GM10266 (cell line): Measurements from ENCODE around the gene CNOT8.

Source experiments
- DNase-seq: peaks from one replicate; pipeline ENCODE4 v3.0.0; 2012; ENCODE audit errors: extremely low spot score
- TF ChIP-seq, protein P1 (sequence below): IDR thresholded peaks from 2 replicates; pipeline ENCODE4 v1.5.1; 2012; ENCODE audit warnings: mild to moderate bottlenecking, low read depth; ENCODE audit not compliant: control insufficient read depth, insufficient read depth; ENCODE audit errors: missing control alignments

CNOT8 gene

DNA sequence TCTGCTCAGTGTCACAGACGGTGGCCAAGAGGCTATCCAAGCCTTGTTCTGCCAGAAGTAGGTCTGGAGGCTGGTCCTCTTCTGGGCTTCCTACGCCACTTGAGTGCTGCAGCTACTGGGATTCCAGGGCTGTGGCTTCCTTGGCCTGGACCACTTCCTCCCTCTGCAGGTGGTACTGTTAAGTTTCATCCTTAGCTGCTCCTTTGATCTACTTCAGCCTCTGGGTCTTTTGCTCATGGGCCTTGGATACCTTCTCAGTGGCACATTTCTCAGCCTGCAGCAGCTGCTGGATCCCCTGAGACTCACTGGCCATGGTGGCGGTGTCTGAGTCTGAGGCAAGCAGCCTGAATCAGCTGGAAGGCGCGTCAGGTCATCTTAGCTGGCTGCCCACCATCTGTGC is 10.3 kb downstream of the CNOT8 start:
- TF ChIP-seq, protein P1, sequence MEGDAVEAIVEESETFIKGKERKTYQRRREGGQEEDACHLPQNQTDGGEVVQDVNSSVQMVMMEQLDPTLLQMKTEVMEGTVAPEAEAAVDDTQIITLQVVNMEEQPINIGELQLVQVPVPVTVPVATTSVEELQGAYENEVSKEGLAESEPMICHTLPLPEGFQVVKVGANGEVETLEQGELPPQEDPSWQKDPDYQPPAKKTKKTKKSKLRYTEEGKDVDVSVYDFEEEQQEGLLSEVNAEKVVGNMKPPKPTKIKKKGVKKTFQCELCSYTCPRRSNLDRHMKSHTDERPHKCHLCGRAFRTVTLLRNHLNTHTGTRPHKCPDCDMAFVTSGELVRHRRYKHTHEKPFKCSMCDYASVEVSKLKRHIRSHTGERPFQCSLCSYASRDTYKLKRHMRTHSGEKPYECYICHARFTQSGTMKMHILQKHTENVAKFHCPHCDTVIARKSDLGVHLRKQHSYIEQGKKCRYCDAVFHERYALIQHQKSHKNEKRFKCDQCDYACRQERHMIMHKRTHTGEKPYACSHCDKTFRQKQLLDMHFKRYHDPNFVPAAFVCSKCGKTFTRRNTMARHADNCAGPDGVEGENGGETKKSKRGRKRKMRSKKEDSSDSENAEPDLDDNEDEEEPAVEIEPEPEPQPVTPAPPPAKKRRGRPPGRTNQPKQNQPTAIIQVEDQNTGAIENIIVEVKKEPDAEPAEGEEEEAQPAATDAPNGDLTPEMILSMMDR, result no peak
- DNase-seq, result no peak

DNA sequence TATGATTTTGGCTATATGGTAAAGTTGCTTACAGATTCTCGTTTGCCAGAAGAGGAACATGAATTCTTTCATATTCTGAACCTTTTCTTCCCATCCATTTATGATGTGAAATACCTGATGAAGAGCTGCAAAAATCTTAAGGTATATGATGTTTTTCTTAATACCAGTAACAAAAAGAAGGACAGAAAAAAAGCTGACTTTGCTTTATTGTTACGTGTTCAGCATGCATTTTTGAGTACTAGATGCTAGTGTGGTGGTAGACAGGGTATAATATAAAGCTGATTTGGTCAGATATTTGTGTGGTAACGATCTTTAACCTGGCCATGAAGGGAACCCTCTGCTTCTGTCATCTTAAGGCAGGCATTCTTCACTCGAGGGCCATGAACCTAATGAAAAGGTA is 13.3 kb downstream of the CNOT8 start:
- TF ChIP-seq, protein P1, result no peak
- DNase-seq, result no peak

DNA sequence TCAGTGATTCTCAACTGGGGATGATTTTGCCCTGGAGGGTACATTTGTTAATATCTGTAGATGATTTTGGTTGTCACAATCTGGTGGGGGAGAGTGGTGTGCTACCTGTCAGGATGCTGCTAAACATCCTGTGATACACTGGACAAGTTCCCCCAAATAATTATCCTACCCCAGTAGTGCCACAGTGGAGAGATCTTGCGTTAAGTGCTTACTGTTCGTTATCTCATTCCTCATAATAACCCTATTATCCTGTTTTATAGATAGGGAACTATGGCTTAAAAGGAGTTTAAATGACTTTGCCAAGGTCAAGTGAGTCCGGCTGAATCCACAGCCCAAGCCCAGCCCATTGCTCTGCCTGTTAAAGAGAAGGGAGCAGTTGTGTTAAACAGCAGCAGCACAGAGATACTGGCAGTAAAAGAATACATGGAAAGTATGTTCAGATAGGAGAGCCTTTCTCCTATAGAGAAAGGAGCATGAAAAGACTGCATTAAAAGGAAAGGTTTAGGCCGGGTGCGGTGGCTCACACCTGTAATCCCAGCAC is 15.4 kb downstream of the CNOT8 start:
- DNase-seq, result no peak

DNA sequence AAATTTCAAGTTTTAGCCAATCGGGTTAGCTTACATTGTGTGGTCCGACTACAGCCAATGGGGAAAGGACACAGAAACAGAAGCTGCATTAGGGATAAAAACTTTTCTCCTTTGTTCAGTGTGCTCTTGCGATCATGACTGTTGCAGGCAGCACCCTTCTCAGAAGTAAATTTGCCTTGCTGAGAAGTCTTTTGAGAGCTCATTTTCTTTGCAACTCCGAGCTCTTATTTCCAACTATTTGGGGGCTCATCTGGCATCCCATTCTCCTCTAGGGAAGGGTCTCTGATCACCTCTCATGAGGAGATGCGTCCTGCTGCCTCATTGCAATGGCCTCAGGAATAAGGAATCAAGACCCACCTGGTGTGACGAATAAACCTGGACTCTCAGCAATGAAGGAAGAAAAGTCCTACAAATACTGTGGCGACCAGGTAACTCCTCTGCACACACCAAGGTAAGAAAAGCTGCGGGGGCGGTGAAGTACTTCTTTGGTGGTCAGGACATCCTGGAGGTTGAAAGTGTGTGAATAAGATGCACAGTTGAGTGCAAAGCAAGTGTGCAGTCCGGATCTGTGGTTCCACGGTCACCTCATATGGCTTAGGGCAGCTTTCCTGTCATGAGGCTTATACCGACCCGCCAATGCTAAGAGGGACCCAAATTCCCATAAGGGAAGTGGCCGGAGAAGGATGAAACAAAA is 20.4 kb downstream of the CNOT8 start:
- TF ChIP-seq, protein P1, result no peak
- no peak for DNase-seq

More for the DNA sequence above, 15.4 kb downstream of the CNOT8 start:
- TF ChIP-seq, protein P1, result no peak

DNA sequence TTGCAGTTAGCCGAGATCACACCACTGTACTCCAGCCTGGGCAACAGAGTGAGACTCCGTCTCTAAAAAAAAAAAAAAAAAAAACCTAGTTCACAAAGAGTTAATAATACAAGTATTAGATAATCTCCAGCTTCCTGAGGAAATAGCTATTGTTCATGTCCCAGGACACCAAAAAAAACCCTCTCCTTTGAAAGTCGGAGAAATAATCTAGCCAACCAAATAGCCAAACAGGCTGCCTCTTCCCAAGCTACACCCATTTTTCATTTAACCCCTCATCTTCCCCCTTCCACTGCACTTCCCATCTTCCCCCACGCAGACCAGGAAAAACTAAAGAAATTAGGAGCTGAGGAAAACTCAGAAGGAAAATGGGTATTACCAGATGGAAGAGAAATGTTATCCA is 23.6 kb downstream of the CNOT8 start:
- no peak for DNase-seq
- TF ChIP-seq, protein P1, result no peak

DNA sequence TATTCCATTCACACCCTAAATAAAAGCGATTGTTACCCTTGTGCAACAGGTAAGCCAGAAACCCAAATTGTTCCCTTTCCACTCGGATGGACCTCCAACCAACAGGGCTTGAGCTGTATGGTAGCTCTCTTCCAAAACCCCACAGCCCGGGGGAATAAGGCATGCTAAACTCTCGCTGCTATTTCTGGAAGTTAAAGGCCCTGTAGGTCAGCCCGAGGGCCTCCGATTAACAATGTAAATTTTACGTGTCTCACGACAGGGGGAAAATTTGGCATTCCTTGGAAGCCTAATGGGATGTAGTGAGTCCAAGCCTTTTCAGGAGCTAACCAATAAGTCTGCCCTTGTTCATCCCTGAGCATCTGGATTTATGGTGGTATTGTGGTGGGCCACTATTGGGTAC is 26.0 kb downstream of the CNOT8 start:
- DNase-seq, result no peak
- TF ChIP-seq, protein P1, result no peak

DNA sequence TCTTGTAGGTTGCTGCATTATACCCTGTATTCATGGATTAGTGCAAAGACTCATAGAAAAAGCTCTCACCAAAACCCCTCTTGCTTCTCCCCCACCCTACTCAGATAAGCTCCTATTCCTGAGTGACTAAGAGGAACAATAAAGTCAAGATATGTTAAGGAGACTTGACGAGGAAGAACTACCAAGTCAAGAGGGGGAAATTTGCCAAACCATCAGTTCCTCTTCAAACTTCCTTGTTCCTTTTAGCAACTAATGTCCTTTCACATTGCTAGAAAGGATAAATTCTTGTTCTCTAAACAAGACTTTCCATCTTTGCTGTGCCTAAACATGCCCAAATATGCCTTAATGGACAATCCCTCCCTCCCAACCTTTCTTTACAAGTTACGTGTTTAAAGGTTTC is 27.0 kb downstream of the CNOT8 start:
- DNase-seq, result no peak
- TF ChIP-seq, protein P1, result no peak
